ENCODE results near the gene TMEM132C. TPM values are rescaled to one million over a fixed set of nuclear protein-coding genes. Genes with fewer than 3 reads are reported as not detected.

The TMEM132C gene
- total and polyA plus RNA-seq, 2 of the 4 experiments (the other 2 are of a cell fraction) = not detected

DNA sequence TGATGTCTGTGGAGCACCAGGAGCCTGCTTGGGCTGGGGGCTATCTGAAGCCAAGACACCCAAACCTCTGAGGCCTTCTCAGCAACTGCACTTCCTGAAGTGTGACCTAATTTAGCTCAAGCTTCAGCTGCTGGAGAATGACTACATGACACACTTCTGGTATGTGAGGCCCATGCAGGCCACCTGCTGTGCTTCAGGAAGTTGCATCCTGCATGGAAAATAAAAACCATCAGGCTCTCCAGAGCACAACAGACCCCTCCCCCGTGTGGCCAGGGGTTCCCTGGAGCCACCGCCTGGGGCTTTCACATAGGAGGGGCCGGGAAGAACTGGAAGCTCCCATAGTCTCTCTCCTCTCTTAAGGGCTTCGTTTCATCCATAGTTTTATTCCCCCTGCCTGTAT is 339.1 kb downstream of the TMEM132C start:
- Histone ChIP-seq H3K23ac (ENCODE audit: low read depth, low read length) (no peak overlapping the region), H3K9ac (ENCODE audit: low read depth, low read length) (no peak overlapping the region), H4K5ac (ENCODE audit: low read depth, low read length) (no peak overlapping the region), H3K79me1 (ENCODE audit: low read depth in 1 of 2, low read length in 2 of 2) (no peaks in the 10 kb centered on the region), H2AFZ (replicated peaks; ENCODE audit: low read length, poor library complexity) (no peak overlapping the region), H2BK120ac (ENCODE audit: low read depth, low read length) (no peak overlapping the region), H3K4me2 (ENCODE audit: low read depth, low read length) (no peak overlapping the region), H3K27ac (ENCODE audit: insufficient read depth, low read length) (no peak overlapping the region), H2BK20ac (ENCODE audit: low read depth, low read length) (no peak overlapping the region), H3K9me1 (ENCODE audit: insufficient read depth, low read length) (no peaks in the 10 kb centered on the region), H4K91ac (ENCODE audit: insufficient read depth, low read depth, low read length) (no peak overlapping the region), H3K14ac (replicated peaks; ENCODE audit: low read depth, low read length) (no peak overlapping the region), H3K27me3 (ENCODE audit: control insufficient read depth, insufficient read depth, low read length) (no peaks in the 10 kb centered on the region), H3K56ac (ENCODE audit: extremely low read depth, insufficient read depth, low read length) (no peak overlapping the region), H2BK5ac (ENCODE audit: low read depth, low read length, poor library complexity, severe bottlenecking) (no peak overlapping the region), H3K4ac (ENCODE audit: low read depth, low read length) (no peak overlapping the region), H3K4me1 (ENCODE audit: control insufficient read depth, insufficient read depth, low read length) (no peaks in the 10 kb centered on the region), H2BK15ac (ENCODE audit: low read depth, low read length) (no peak overlapping the region), H3K4me3 (ENCODE audit: insufficient read depth, low read depth, low read length) (no peak overlapping the region), H3K36me3 (ENCODE audit: control insufficient read depth, insufficient read depth, low read length) (no peaks in the 10 kb centered on the region), H3K18ac (ENCODE audit: low read depth, low read length) (no peak overlapping the region), H2AK9ac (replicated peaks; ENCODE audit: low read depth, low read length, poor library complexity) (no peak overlapping the region), H4K8ac (ENCODE audit: low read depth in 2 of 2, low read length in 2 of 2) (no peak overlapping the region), H2AK5ac (ENCODE audit: low read depth, low read length) (no peak overlapping the region), H4K20me1 (ENCODE audit: insufficient read depth, low read length) (no peaks in the 10 kb centered on the region), H3K9me3 (ENCODE audit: control insufficient read depth, insufficient read depth, low read length) (peaks cover 34% of the 10 kb centered on the region)
- DNase-seq = no peak
- dilution Hi-C loops (cut with HindIII; ENCODE audit: low sequenced_read_pairs, unreplicated experiment) = no loop called here
- no CpG with 5 or more reads among the region's 4 CpGs for WGBS, 2 experiments (ENCODE audit: extremely low coverage in 2 of 2, insufficient read length in 1 of 2)
- in situ Hi-C loops (cut with MboI; ENCODE audit: low sequenced_read_pairs) = no loop called here
- intact Hi-C loops (cut with micrococcal nuclease) = no loop called here
- no peak for ATAC-seq (ENCODE audit: low read depth)
- TF ChIP-seq SMC3 (IDR thresholded peaks at IDR 0.05; ENCODE audit: low read depth, low read length) (no peak), FOS (IDR thresholded peaks at IDR 0.05; ENCODE audit: low read depth, low read length) (no peak)
- ChIA-PET POLR2A (ENCODE audit: unreplicated experiment) (no interaction called here), CTCF (no interaction called here)
- BruUV-seq (replicated peaks) = no TSS peak

Data from IMR-90 (cell line).